Measurements from ENCODE around the gene PIP5K1C. TPM values are rescaled to one million over a fixed set of nuclear protein-coding genes. Genes with fewer than 3 reads are reported as not detected.

PIP5K1C gene
- total and polyA plus RNA-seq, 8 donors, result 8.6 to 164 (median 25.6) TPM

- intact Hi-C loops (cut with DNase I; ENCODE audit: low total_unique reads), result no loop called here
- peak overlapping the region in 1 of 5 donors; percentile 95 for H3K27ac ChIP-seq
- TF ChIP-seq POLR2A (IDR thresholded peaks at IDR 0.05), result no peak
- TF ChIP-seq CTCF (IDR thresholded peaks at IDR 0.05), result no peak
- H3K4me1 ChIP-seq, result peaks cover 10 to 66% (median 44%) of the 10 kb centered on the region in 4 donors
- H3K36me3 ChIP-seq, result peaks cover 0 to 29% (median 17%) of the 10 kb centered on the region in 4 donors
- H3K4me3 ChIP-seq, result no peak overlapping the region
- no peaks in the 10 kb centered on the region for H3K27me3 ChIP-seq
- H3K9me3 ChIP-seq, result no peaks in the 10 kb centered on the region
- no peak for DNase-seq
- WGBS, 5 donors, result 94 to 96% (median 95%) methylated on average over 12 to 25 of the region's 25 CpGs
These were observed 5.0 kb downstream of the PIP5K1C start for GRCh38 chr19:3695124-3695733.

DNA sequence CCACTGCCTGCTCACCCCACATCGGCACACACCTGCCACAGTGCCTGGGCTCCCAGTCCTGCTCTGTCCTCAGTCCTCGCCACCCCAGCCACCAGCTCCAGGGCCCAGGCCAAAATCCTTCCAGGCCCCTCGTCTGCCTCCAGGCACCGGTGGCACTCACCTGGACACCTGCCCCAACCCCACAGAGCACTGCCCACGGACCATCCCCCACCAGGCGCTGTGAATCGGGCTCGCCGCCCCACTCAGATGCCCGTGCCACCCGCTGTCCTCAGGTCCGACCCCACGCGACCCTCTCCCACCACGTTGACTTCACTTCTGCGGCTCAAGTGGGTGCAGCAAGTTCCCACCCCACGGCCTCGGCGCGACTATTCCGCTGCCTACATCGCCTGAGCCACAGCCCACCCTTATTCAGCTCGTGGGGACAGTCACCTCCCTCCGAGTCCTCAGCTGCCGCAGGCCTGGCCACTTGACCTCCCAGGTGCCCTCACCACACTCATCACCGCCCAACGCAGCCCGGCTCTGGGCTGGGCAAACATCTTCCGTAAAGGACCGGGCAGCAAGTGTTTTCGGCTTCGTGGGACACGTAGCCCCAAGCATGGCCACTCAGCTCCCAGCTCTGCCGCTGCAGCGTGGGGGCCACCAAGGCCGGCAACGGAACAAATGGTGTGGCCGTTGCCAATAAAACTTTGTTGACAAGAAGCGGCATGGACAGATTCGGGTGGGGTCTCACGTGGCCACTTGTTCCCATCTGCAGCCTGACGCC lies 5.7 kb downstream of the PIP5K1C start:
- Histone ChIP-seq H3K4me1 (peaks cover 10 to 64% (median 43%) of the 10 kb centered on the region in 4 donors), H3K27me3 (no peaks in the 10 kb centered on the region), H3K9me3 (no peaks in the 10 kb centered on the region), H3K27ac (peak overlapping the region in 2 of 5 donors; percentile 51 to 76), H3K36me3 (peaks cover 0 to 29% (median 17%) of the 10 kb centered on the region in 4 donors), H3K4me3 (no peak overlapping the region)
- no peak for DNase-seq
- no peak for TF ChIP-seq EP300 (IDR thresholded peaks at IDR 0.05)
- TF ChIP-seq CTCF (IDR thresholded peaks at IDR 0.05), result no peak
- TF ChIP-seq POLR2AphosphoS5 (IDR thresholded peaks at IDR 0.05), result no peak
- TF ChIP-seq POLR2A (IDR thresholded peaks at IDR 0.05), result no peak
- intact Hi-C loops (cut with DNase I; ENCODE audit: low total_unique reads), result no loop called here
- WGBS, 5 donors, result 90 to 92% (median 91%) methylated on average over 31 to 42 of the region's 42 CpGs

DNA sequence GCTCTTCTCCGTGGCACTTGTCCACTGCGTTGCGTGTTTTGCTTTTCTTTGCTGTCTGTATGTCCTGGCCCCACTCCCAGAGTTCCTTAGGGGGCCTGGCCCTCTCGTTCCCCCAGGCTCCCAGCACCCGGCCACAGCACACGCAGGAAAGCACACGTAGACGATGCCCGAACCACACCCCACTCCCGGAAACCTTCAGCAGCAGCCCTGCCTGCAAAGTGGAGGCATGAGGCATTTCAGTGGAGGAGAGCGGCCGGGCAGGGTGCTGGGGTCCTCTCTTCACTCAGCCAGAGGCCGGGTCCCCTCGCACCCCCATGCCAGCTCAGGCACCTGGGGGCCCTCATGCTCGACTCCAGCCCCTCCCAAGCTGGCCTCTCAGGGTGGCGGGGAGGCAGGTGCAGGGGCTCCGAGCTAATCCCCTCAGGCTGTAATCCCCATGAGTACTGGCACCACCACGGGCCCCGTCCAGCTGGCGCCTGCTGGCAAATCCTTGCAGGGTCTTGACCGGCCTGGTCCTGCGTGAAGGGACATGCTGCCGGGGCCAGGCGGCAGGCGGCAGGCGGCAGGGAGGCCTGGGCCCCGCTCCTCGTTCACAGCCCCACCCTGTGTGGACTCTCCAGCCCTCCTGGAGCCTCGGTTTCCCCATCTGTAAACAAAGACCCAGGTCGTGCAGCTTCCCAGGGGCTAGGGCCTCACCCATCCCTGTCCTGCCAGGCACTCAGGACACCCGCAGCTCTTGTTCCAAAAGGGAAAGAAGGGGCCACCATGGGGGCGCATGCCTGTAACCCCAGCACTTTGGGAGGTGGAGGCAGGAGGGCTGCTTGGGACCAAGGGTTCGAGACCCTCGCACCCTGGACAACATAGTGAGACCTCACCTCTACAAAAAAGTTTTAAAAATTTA lies 7.0 kb downstream of the PIP5K1C start:
- Histone ChIP-seq H3K27me3 (no peaks in the 10 kb centered on the region), H3K9me3 (no peaks in the 10 kb centered on the region), H3K4me3 (no peak overlapping the region), H3K36me3 (peaks cover 0 to 29% (median 17%) of the 10 kb centered on the region in 4 donors), H3K4me1 (peaks cover 8 to 62% (median 38%) of the 10 kb centered on the region in 4 donors), H3K27ac (peak overlapping the region in 3 of 5 donors; percentile 41 to 76 (median 51))
- intact Hi-C loops (cut with DNase I; ENCODE audit: low total_unique reads), result no loop called here
- no peak for DNase-seq
- no peak for TF ChIP-seq EP300 (IDR thresholded peaks at IDR 0.05)
- TF ChIP-seq POLR2A (IDR thresholded peaks at IDR 0.05), result no peak
- TF ChIP-seq POLR2AphosphoS5 (IDR thresholded peaks at IDR 0.05), result no peak
- no peak for TF ChIP-seq CTCF (IDR thresholded peaks at IDR 0.05)
- 78 to 86% (median 82%) methylated on average over 22 to 34 of the region's 34 CpGs for WGBS, 5 donors
